SU-DHL-6 (cell line): ENCODE results near the gene PARD6A.

Source experiments
- H2AFZ ChIP-seq: fragments of 200-600 bp; sonication (generic); 2 replicates; pipeline ENCODE4 v1.6.1; 2014; ENCODE audit warnings: low read depth, mild to moderate bottlenecking, moderate library complexity, mixed read lengths, antibody characterized with exemption, low read length; ENCODE audit not compliant: severe bottlenecking
- H3F3A ChIP-seq: fragments of 200-600 bp; shearing (Covaris generic); 2 replicates; pipeline ENCODE4 v1.6.0; 2016; ENCODE audit warnings: antibody characterized with exemption, mild to moderate bottlenecking; ENCODE audit not compliant: insufficient read depth
- H3K27ac ChIP-seq: fragments of 200-600 bp; sonication (generic); 2 replicates; pipeline ENCODE4 v1.5.1; 2016; ENCODE audit warnings: low read depth, mild to moderate bottlenecking, low read length, moderate library complexity, mixed read lengths
- H3K27me3 ChIP-seq: fragments of 200-600 bp; sonication (generic), shearing (Covaris generic); 2 replicates; pipeline ENCODE4 v1.6.0; 2014; ENCODE audit warnings: mild to moderate bottlenecking, low read length
- H3K36me3 ChIP-seq: fragments of 200-600 bp; sonication (generic); 2 replicates; pipeline ENCODE4 v1.6.1; 2014; ENCODE audit warnings: mild to moderate bottlenecking, low read length, mixed read lengths
- H3K4me2 ChIP-seq: fragments of 300-600, 200-600 bp; shearing (Covaris generic), sonication (generic); 2 replicates; pipeline ENCODE4 v1.6.0; 2014; ENCODE audit warnings: low read length, low read depth, mild to moderate bottlenecking; ENCODE audit not compliant: poor library complexity, severe bottlenecking
- H3K4me3 ChIP-seq: fragments of 200-600 bp; sonication (generic); 2 replicates; pipeline ENCODE4 v1.5.1; 2014; ENCODE audit warnings: antibody characterized with exemption, low read length, mild to moderate bottlenecking, mixed read lengths; ENCODE audit not compliant: insufficient read depth, poor library complexity, severe bottlenecking
- H3K79me2 ChIP-seq: fragments of 200-600 bp; sonication (generic); 2 replicates; pipeline ENCODE4 v1.6.1; 2014; ENCODE audit warnings: mild to moderate bottlenecking, low read length, moderate library complexity; ENCODE audit not compliant: insufficient read depth
- H3K9ac ChIP-seq: fragments of 200-600 bp; sonication (generic); 2 replicates; pipeline ENCODE4 v1.7.0; 2014; ENCODE audit warnings: mild to moderate bottlenecking, low read length
- H3K9me2 ChIP-seq: fragments of 200-600 bp; sonication (generic); replicated peaks from 2 replicates; pipeline ENCODE4 v1.6.1; 2014; ENCODE audit warnings: low read length; ENCODE audit not compliant: insufficient read depth
- H3K9me3 ChIP-seq: fragments of 200-600 bp; sonication (generic); 2 replicates; pipeline ENCODE4 v1.6.1; 2014; ENCODE audit warnings: low read length, mixed read lengths; ENCODE audit not compliant: insufficient read depth
- H4K20me1 ChIP-seq: fragments of 200-600 bp; sonication (generic); 2 replicates; pipeline ENCODE4 v1.6.1; 2014; ENCODE audit warnings: low read depth, mild to moderate bottlenecking, antibody characterized with exemption, low read length, moderate library complexity, mixed read lengths
- EZH2phosphoT487 ChIP-seq: fragments of 200-600 bp; sonication (generic), shearing (Covaris generic); conservative IDR thresholded peaks from 2 replicates; pipeline ENCODE4 v1.6.1; 2018; ENCODE audit warnings: mild to moderate bottlenecking, antibody characterized with exemption, low read length, moderate library complexity, mixed read lengths
- TF ChIP-seq, protein P1 (sequence below): fragments of 200-600 bp; sonication (generic); IDR thresholded peaks from one replicate; pipeline ENCODE4 v1.5.1; 2017; ENCODE audit warnings: antibody characterized with exemption, mild to moderate bottlenecking, low read length, moderate library complexity; ENCODE audit not compliant: insufficient read depth, poor library complexity, severe bottlenecking

The PARD6A gene

GRCh38 chr16:67702130-67702529 is 41.4 kb downstream of the PARD6A start:
- Histone ChIP-seq H4K20me1 (no peaks in the 10 kb centered on the region), H3K79me2 (peaks cover 62% of the 10 kb centered on the region), H3K27ac (no peak overlapping the region), H3K36me3 (no peaks in the 10 kb centered on the region), H3K4me2 (no peak overlapping the region), H3K27me3 (no peaks in the 10 kb centered on the region), H2AFZ (no peak overlapping the region), H3K9me3 (no peaks in the 10 kb centered on the region), H3K9ac (no peak overlapping the region), H3F3A (no peaks in the 10 kb centered on the region), H3K4me3 (no peak overlapping the region), H3K9me2 (no peaks in the 10 kb centered on the region)
- TF ChIP-seq EZH2phosphoT487: no peak
- TF ChIP-seq, protein P1, sequence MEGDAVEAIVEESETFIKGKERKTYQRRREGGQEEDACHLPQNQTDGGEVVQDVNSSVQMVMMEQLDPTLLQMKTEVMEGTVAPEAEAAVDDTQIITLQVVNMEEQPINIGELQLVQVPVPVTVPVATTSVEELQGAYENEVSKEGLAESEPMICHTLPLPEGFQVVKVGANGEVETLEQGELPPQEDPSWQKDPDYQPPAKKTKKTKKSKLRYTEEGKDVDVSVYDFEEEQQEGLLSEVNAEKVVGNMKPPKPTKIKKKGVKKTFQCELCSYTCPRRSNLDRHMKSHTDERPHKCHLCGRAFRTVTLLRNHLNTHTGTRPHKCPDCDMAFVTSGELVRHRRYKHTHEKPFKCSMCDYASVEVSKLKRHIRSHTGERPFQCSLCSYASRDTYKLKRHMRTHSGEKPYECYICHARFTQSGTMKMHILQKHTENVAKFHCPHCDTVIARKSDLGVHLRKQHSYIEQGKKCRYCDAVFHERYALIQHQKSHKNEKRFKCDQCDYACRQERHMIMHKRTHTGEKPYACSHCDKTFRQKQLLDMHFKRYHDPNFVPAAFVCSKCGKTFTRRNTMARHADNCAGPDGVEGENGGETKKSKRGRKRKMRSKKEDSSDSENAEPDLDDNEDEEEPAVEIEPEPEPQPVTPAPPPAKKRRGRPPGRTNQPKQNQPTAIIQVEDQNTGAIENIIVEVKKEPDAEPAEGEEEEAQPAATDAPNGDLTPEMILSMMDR: no peak

DNA sequence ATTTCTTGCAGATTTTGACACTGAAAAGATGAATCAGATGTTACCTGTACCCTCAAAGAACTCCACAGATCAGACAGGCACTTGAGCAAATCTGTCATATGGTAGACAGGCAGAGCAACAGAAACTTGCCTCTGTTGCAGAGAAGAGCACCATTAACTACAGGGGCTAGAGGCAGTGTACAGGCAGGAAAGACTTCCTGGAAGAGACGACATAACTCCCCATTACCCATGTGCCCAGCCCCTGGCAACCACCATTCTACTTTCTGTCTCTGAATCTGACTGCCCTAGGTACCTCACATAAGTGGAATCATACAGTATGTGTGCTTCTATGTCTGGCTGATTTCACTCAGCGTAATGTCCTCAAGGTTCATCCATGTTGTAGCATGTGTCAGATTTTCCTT is 42.9 kb downstream of the PARD6A start:
- H3K36me3 ChIP-seq: no peaks in the 10 kb centered on the region
- H3K9ac ChIP-seq: no peak overlapping the region
- peaks cover 77% of the 10 kb centered on the region for H3K79me2 ChIP-seq
- H4K20me1 ChIP-seq: no peaks in the 10 kb centered on the region
- H3K4me3 ChIP-seq: no peak overlapping the region
- no peak overlapping the region for H3K4me2 ChIP-seq
- H3K27ac ChIP-seq: no peak overlapping the region
- TF ChIP-seq EZH2phosphoT487: no peak
- TF ChIP-seq, protein P1: no peak
- H3K9me2 ChIP-seq: no peaks in the 10 kb centered on the region
- no peaks in the 10 kb centered on the region for H3F3A ChIP-seq
- no peaks in the 10 kb centered on the region for H3K27me3 ChIP-seq
- H3K9me3 ChIP-seq: no peaks in the 10 kb centered on the region
- no peak overlapping the region for H2AFZ ChIP-seq

DNA sequence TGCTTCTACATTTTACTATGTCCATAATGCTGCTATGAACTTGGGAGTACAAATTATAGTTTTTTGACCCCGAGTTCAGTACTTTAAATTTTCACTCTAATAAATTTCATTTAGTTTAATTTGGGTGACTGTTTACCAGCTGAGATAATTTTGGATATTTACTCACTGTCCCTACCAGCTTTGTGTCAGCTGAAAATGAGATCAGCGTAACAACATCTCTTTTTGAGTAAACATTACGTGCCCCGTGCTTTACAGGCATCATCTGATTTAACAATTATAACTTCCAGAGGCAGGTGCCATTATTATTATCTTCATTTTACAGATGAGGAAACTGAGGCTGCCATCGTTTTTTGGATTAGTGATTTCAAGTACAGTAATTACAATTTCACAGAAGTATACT is 43.4 kb downstream of the PARD6A start:
- Histone ChIP-seq H3K36me3 (no peaks in the 10 kb centered on the region), H3K9me2 (no peaks in the 10 kb centered on the region), H3K4me3 (no peak overlapping the region), H3K27me3 (no peaks in the 10 kb centered on the region), H3K79me2 (peaks cover 78% of the 10 kb centered on the region), H3K9me3 (no peaks in the 10 kb centered on the region), H2AFZ (no peak overlapping the region), H3K4me2 (no peak overlapping the region), H4K20me1 (no peaks in the 10 kb centered on the region), H3K27ac (no peak overlapping the region), H3K9ac (no peak overlapping the region), H3F3A (no peaks in the 10 kb centered on the region)
- TF ChIP-seq, protein P1: no peak
- no peak for TF ChIP-seq EZH2phosphoT487
